ENCODE results near the gene DMD. TPM values are rescaled to one million over a fixed set of nuclear protein-coding genes. Genes with fewer than 3 reads are reported as not detected.

Gene DMD
- total and polyA plus RNA-seq, 2 of the 8 experiments (the other 6 are each of a cell fraction or from before 2014, with no cell fraction given): 4.8 to 7.4 TPM

- Histone ChIP-seq H3K18ac (ENCODE audit: extremely low read depth, low read length) (no peak overlapping the region), H3K9me3 (ENCODE audit: insufficient read depth in 2 of 2, low read depth in 1 of 2, low read length in 1 of 2) (no peaks in the 10 kb centered on the region), H4K91ac (replicated peaks; ENCODE audit: insufficient read length, low read length) (no peak overlapping the region), H3K4ac (replicated peaks; ENCODE audit: insufficient read length, low read depth, low read length) (no peak overlapping the region), H3K23ac (ENCODE audit: insufficient read length) (no peak overlapping the region), H2BK5ac (ENCODE audit: low read depth, low read length) (no peak overlapping the region), H2BK12ac (ENCODE audit: low read depth, low read length) (no peak overlapping the region), H3K79me2 (ENCODE audit: control insufficient read depth in 1 of 2, insufficient read depth in 2 of 2, low read length in 2 of 2) (no peaks in the 10 kb centered on the region), H2AK5ac (ENCODE audit: low read depth, low read length) (no peak overlapping the region), H3K4me3 (ENCODE audit: extremely low read depth in 1 of 4, insufficient read depth in 2 of 4, low read depth in 3 of 4, low read length in 4 of 4) (no peak overlapping the region), H4K20me1 (replicated peaks in 1 of 2; ENCODE audit: control insufficient read depth in 1 of 2, insufficient read depth in 2 of 2, low read length in 2 of 2) (no peaks in the 10 kb centered on the region), H2BK15ac (ENCODE audit: low read length) (no peak overlapping the region), H3K27ac (ENCODE audit: low read depth, low read length) (no peak overlapping the region), H3K4me1 (replicated peaks in 1 of 4; ENCODE audit: control insufficient read depth in 3 of 4, insufficient read depth in 4 of 4, low read length in 3 of 4) (no peaks in the 10 kb centered on the region), H2BK20ac (ENCODE audit: low read length) (no peak overlapping the region), H3K56ac (replicated peaks; ENCODE audit: insufficient read length, low read depth, low read length) (no peak overlapping the region), H4K5ac (ENCODE audit: insufficient read length, low read depth, low read length) (no peak overlapping the region), H3K36me3 (ENCODE audit: control insufficient read depth in 2 of 4, insufficient read depth in 4 of 4, low read length in 3 of 4) (no peaks in the 10 kb centered on the region), H3K4me2 (ENCODE audit: insufficient read depth in 1 of 2, low read depth in 2 of 2, low read length in 2 of 2) (no peak overlapping the region), H3K23me2 (ENCODE audit: low read depth, low read length) (no peaks in the 10 kb centered on the region), H2BK120ac (replicated peaks; ENCODE audit: low read depth, low read length) (no peak overlapping the region), H3K14ac (ENCODE audit: insufficient read length) (no peak overlapping the region), H3K9ac (replicated peaks in 1 of 4; ENCODE audit: extremely low read depth in 1 of 4, low read depth in 3 of 4, low read length in 3 of 4) (no peak overlapping the region), H3K27me3 (replicated peaks in 1 of 4; ENCODE audit: control insufficient read depth in 3 of 4, extremely low read depth in 1 of 4, insufficient read depth in 3 of 4, low read length in 3 of 4) (no peaks in the 10 kb centered on the region), H4K8ac (ENCODE audit: extremely low read depth, insufficient read depth, low read length) (no peak overlapping the region), H2AFZ (ENCODE audit: low read length) (no peak overlapping the region), H3K79me1 (ENCODE audit: low read depth, low read length) (no peaks in the 10 kb centered on the region)
- ChIA-PET POLR2A (ENCODE audit: partially characterized antibody) (no interaction called here), CTCF (ENCODE audit: partially characterized antibody) (no interaction called here)
- no peak for FAIRE-seq
- TF ChIP-seq SIRT6 (IDR thresholded peaks at IDR 0.05; ENCODE audit: low read length) (no peak), USF2 (IDR thresholded peaks at IDR 0.05; ENCODE audit: low read length) (0 out of 2 replicates have a peak, but pooled peaks have one; percentile 11)
- no peak for DNase-seq (ENCODE audit: low read depth in 1 of 2, low spot score in 2 of 2)
- 57% methylated on average over 1 of the region's 3 CpGs; no CpG with 5 or more reads in 1 of the 2 experiments for WGBS, 2 experiments (ENCODE audit: extremely low coverage in 1 of 2, insufficient coverage in 1 of 2, insufficient read length in 1 of 2, insufficient replicate concordance in 2 of 2, low coverage in 1 of 2, low lambda C conversion rate in 2 of 2, missing lambda C conversion rate in 1 of 2)
Observed at GRCh38 chrX:32026772-32027171, 1184.6 kb downstream of the DMD start.

Data from H1 (cell line).